Loucy (cell line): Measurements from ENCODE around the gene RIMS1.

Source experiments
- H2AFZ ChIP-seq: fragments of 200-600 bp; sonication (generic); 2 replicates; pipeline ENCODE4 v1.6.0; 2016; ENCODE audit warnings: antibody characterized with exemption, mild to moderate bottlenecking, low read length, moderate library complexity
- H3F3A ChIP-seq: fragments of 200-600 bp; 2 replicates; pipeline ENCODE4 v1.6.0; 2016; ENCODE audit warnings: antibody characterized with exemption, low read depth, mild to moderate bottlenecking
- H3K27me3 ChIP-seq: fragments of 200-600 bp; sonication (generic); 2 replicates; pipeline ENCODE4 v1.6.1; 2014; ENCODE audit warnings: low read length, mild to moderate bottlenecking; ENCODE audit not compliant: insufficient read depth, poor library complexity, severe bottlenecking
- H3K36me3 ChIP-seq: fragments of 200-600 bp; sonication (generic); 2 replicates; pipeline ENCODE4 v1.6.1; 2016; ENCODE audit warnings: low read length; ENCODE audit not compliant: insufficient read depth
- H3K4me1 ChIP-seq: fragments of 200-600 bp; sonication (generic); 2 replicates; pipeline ENCODE4 v1.5.1; 2014; ENCODE audit warnings: low read length, mild to moderate bottlenecking; ENCODE audit not compliant: insufficient read depth, poor library complexity, severe bottlenecking
- H3K4me2 ChIP-seq: fragments of 200-600 bp; sonication (generic); 2 replicates; pipeline ENCODE4 v1.6.0; 2014; ENCODE audit warnings: antibody characterized with exemption, low read length, low read depth, mild to moderate bottlenecking; ENCODE audit not compliant: poor library complexity, severe bottlenecking
- H3K4me3 ChIP-seq: fragments of 200-600 bp; sonication (generic); 2 replicates; pipeline ENCODE4 v1.5.1; 2014; ENCODE audit warnings: low read length, mild to moderate bottlenecking, mixed read lengths; ENCODE audit not compliant: poor library complexity, severe bottlenecking
- H3K79me2 ChIP-seq: fragments of 200-600 bp; sonication (generic); 2 replicates; pipeline ENCODE4 v1.6.1; 2014; ENCODE audit warnings: low read length; ENCODE audit not compliant: insufficient read depth
- H3K9ac ChIP-seq: fragments of 200-600 bp; sonication (generic); 2 replicates; pipeline ENCODE4 v1.6.0; 2014; ENCODE audit warnings: mild to moderate bottlenecking, low read depth, low read length, moderate library complexity; ENCODE audit not compliant: poor library complexity, severe bottlenecking
- H3K9me2 ChIP-seq: fragments of 200-600 bp; sonication (generic); replicated peaks from 2 replicates; pipeline ENCODE4 v1.6.1; 2016; ENCODE audit warnings: low read depth, low read length, mixed read lengths
- H3K9me3 ChIP-seq: fragments of 200-600 bp; sonication (generic); 2 replicates; pipeline ENCODE4 v1.6.1; 2014; ENCODE audit warnings: mild to moderate bottlenecking, antibody characterized with exemption, low read length, low read depth; ENCODE audit not compliant: insufficient read depth
- H4K20me1 ChIP-seq: fragments of 200-600 bp; sonication (generic); 2 replicates; pipeline ENCODE4 v1.6.0; 2014; ENCODE audit warnings: antibody characterized with exemption, low read length, mild to moderate bottlenecking; ENCODE audit not compliant: insufficient read depth, poor library complexity, severe bottlenecking
- EZH2phosphoT487 ChIP-seq: fragments of 200-600 bp; IDR thresholded peaks from 2 replicates; pipeline ENCODE4 v1.6.1; 2018; ENCODE audit warnings: antibody characterized with exemption, mild to moderate bottlenecking, moderate library complexity, borderline replicate concordance
- TF ChIP-seq, protein P1 (sequence below): fragments of 200-600 bp; sonication (generic); conservative IDR thresholded peaks from 2 replicates; pipeline ENCODE4 v1.5.1; 2014; ENCODE audit warnings: mild to moderate bottlenecking, antibody characterized with exemption, low read length

The RIMS1 gene

DNA sequence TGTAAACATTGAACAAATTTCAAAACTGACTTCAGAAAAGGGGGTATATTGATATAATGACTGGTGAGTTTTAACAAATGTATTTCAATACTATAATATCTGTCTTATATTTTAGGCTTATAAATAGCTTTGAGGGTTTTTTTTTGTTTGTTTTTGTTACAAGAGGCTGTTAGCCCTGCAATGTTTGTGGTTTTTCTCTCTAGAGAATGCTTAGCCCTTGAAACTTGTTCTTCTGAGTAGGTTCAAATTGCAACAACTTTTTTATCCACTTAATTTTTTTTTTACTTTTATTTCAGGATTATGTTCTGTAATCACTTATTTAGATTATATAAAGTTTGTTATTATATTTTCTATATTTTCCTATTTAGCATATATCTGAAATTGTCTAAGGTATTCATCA is 333.2 kb downstream of the RIMS1 start:
- no peaks in the 10 kb centered on the region for H3K36me3 ChIP-seq
- H3K79me2 ChIP-seq = no peaks in the 10 kb centered on the region
- no peak overlapping the region for H3K4me3 ChIP-seq
- no peaks in the 10 kb centered on the region for H3K9me2 ChIP-seq
- no peaks in the 10 kb centered on the region for H4K20me1 ChIP-seq
- no peaks in the 10 kb centered on the region for H3K9me3 ChIP-seq
- TF ChIP-seq, protein P1, sequence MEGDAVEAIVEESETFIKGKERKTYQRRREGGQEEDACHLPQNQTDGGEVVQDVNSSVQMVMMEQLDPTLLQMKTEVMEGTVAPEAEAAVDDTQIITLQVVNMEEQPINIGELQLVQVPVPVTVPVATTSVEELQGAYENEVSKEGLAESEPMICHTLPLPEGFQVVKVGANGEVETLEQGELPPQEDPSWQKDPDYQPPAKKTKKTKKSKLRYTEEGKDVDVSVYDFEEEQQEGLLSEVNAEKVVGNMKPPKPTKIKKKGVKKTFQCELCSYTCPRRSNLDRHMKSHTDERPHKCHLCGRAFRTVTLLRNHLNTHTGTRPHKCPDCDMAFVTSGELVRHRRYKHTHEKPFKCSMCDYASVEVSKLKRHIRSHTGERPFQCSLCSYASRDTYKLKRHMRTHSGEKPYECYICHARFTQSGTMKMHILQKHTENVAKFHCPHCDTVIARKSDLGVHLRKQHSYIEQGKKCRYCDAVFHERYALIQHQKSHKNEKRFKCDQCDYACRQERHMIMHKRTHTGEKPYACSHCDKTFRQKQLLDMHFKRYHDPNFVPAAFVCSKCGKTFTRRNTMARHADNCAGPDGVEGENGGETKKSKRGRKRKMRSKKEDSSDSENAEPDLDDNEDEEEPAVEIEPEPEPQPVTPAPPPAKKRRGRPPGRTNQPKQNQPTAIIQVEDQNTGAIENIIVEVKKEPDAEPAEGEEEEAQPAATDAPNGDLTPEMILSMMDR = no peak
- TF ChIP-seq EZH2phosphoT487 = no peak
- no peaks in the 10 kb centered on the region for H3K27me3 ChIP-seq
- H3F3A ChIP-seq = no peaks in the 10 kb centered on the region
- no peaks in the 10 kb centered on the region for H3K4me1 ChIP-seq
- no peak overlapping the region for H3K9ac ChIP-seq
- no peak overlapping the region for H3K4me2 ChIP-seq
- H2AFZ ChIP-seq = no peak overlapping the region

DNA sequence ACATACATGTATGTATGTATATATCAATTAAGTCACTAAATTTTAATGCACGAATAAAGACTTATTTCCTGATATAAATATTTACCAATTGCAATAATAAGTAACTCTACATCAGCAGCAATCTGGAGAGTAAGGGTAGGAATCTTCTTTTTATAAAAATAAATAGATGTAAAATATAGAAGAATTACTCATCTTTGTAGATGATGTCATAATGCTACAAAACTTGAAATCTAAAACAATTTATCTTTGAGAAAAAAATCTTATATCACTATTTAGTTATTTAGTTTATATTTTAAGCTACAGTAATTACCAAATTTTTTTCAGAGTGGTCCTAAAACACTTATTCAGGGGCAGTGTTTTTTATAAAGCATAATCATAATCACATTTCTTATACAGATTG is 351.7 kb downstream of the RIMS1 start:
- no peak for TF ChIP-seq EZH2phosphoT487
- no peaks in the 10 kb centered on the region for H3K79me2 ChIP-seq
- no peak overlapping the region for H3K4me3 ChIP-seq
- no peak overlapping the region for H2AFZ ChIP-seq
- no peaks in the 10 kb centered on the region for H3F3A ChIP-seq
- H3K9ac ChIP-seq = no peak overlapping the region
- H4K20me1 ChIP-seq = no peaks in the 10 kb centered on the region
- no peak overlapping the region for H3K4me2 ChIP-seq
- no peaks in the 10 kb centered on the region for H3K27me3 ChIP-seq
- H3K9me2 ChIP-seq = no peaks in the 10 kb centered on the region
- H3K4me1 ChIP-seq = no peaks in the 10 kb centered on the region
- no peaks in the 10 kb centered on the region for H3K9me3 ChIP-seq
- no peaks in the 10 kb centered on the region for H3K36me3 ChIP-seq

DNA sequence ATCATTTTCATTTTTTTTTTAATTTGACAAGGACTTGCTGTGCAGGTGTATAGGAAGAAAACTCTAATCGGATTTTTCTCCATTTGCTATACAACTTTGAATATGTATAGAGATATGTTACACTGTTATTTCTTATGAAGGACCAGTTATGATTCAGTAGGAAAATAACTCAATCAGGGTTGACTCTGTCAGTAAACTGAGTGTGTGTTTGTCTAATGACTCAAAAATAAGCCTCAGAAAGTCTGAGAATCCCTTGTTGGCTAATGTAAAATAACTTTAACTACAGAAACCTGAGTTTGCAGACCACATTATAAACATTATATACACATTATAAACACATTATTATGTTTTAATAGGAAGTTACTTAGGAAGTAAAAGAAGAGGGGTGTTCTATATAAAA is 352.6 kb downstream of the RIMS1 start:
- Histone ChIP-seq H3K27me3 (no peaks in the 10 kb centered on the region), H3K4me1 (no peaks in the 10 kb centered on the region), H3K9ac (no peak overlapping the region), H3K36me3 (no peaks in the 10 kb centered on the region), H3K9me3 (no peaks in the 10 kb centered on the region), H3K9me2 (no peaks in the 10 kb centered on the region), H4K20me1 (no peaks in the 10 kb centered on the region), H2AFZ (no peak overlapping the region), H3K79me2 (no peaks in the 10 kb centered on the region), H3K4me2 (no peak overlapping the region), H3K4me3 (no peak overlapping the region), H3F3A (no peaks in the 10 kb centered on the region)
- TF ChIP-seq, protein P1 = no peak
- TF ChIP-seq EZH2phosphoT487 = no peak

DNA sequence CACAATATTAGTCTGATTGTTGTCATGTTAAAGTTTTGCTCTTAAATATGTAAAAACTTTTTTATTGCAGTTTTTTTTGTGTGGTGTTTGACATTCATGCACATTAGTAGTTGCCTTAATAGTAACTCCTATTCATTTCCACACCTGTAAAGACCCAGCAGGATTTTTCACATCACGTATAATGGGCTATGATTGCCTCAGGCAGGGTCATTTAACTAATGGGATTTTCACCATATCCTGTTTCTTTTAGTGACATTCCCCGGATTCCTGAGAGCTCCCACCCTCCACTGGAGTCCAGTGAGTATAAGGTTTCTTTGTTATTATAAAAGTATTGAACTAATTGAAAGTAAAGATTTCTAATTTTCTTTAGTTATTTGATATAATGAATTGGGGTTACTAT is 359.2 kb downstream of the RIMS1 start:
- Histone ChIP-seq H3K4me1 (no peaks in the 10 kb centered on the region), H3K9me2 (no peaks in the 10 kb centered on the region), H3K9me3 (no peaks in the 10 kb centered on the region), H3F3A (no peaks in the 10 kb centered on the region), H3K4me3 (no peak overlapping the region), H2AFZ (no peak overlapping the region), H3K4me2 (no peak overlapping the region), H3K79me2 (no peaks in the 10 kb centered on the region), H4K20me1 (no peaks in the 10 kb centered on the region), H3K9ac (no peak overlapping the region), H3K36me3 (no peaks in the 10 kb centered on the region), H3K27me3 (no peaks in the 10 kb centered on the region)
- TF ChIP-seq, protein P1 = no peak
- no peak for TF ChIP-seq EZH2phosphoT487
